Breast epithelium (tissue), 4 donors: ENCODE data around the gene NUSAP1. TPM values are rescaled to one million over a fixed set of nuclear protein-coding genes. Genes with fewer than 3 reads are reported as not detected.
"Not testable (repeated sequence)": the region's sequence is repeated elsewhere in the genome, so short reads cannot be mapped to it uniquely, and the experiment has no call there.

Source experiments
- DNase-seq, 2 donors: peaks; one replicate each; pipeline ENCODE4 v3.0.0-alpha.2; 2019; ENCODE audit warnings: low spot score in 2 of 2
- H3K27ac ChIP-seq, 2 donors: fragments of 200-600 bp; sonication (generic) in 1 of 2; one replicate each; pipeline ENCODE4 v1.5.1; 2016 to 2019; ENCODE audit warnings: mild to moderate bottlenecking in 1 of 2
- H3K27me3 ChIP-seq, 2 donors: fragments of 200-600 bp; sonication (generic) in 1 of 2; one replicate each; pipeline versions ENCODE4 v1.5.1 to v1.6.0; 2017 to 2019; ENCODE audit warnings: control low read depth in 1 of 2, mild to moderate bottlenecking in 1 of 2
- H3K36me3 ChIP-seq: fragments of 200-600 bp; one replicate; pipeline ENCODE4 v1.5.1; 2019
- H3K4me1 ChIP-seq, 2 donors: fragments of 200-600 bp; sonication (generic); one replicate each; pipeline ENCODE4 v1.5.1; 2016 to 2019; ENCODE audit warnings: control low read depth in 1 of 2
- H3K4me3 ChIP-seq, 3 donors: fragments of 200-600 bp; sonication (generic); 1 replicate in 2 of 3; 2 replicates in 1 of 3; pipeline ENCODE4 v1.5.1; 2016 to 2019; ENCODE audit warnings: mild to moderate bottlenecking in 3 of 3, moderate library complexity in 2 of 3
- H3K9me3 ChIP-seq, 2 donors: fragments of 200-600 bp; sonication (generic) in 1 of 2; one replicate each; pipeline ENCODE4 v1.5.1; 2016 to 2019; ENCODE audit warnings: control low read depth in 1 of 2
- POLR2A ChIP-seq: fragments of 450-650 bp; IDR thresholded peaks from one replicate; pipeline ENCODE4 v1.6.1; 2016; ENCODE audit warnings: antibody characterized with exemption, mild to moderate bottlenecking, moderate library complexity
- POLR2AphosphoS5 ChIP-seq, 3 donors: sonication (generic); formaldehyde crosslinking; IDR thresholded peaks; one replicate each; pipeline ENCODE4 v1.6.1; 2017; ENCODE audit warnings: antibody characterized with exemption in 3 of 3
- intact Hi-C: fragments of 100-400 bp; cut with DNase I; formaldehyde crosslinking; loops from one replicate; pipeline ENCODE4 v1.15.1; 2023; ENCODE audit warnings: low total_unique reads
- total RNA-seq, 3 donors: library from RNA; depleted of rRNA; stranded (reverse); fragments of >200 nt; gene quantifications; one replicate each; pipeline ENCODE4 v1.1.0, GENCODE V29; 2016
- TF ChIP-seq, protein P1 (sequence below), 3 donors: fragments of 450-650 bp; IDR thresholded peaks; one replicate each; pipeline ENCODE4 v1.5.1; 2016 to 2017; ENCODE audit warnings: antibody characterized with exemption in 3 of 3, mild to moderate bottlenecking in 3 of 3, moderate library complexity in 3 of 3

NUSAP1 gene
- total RNA-seq, 3 donors from 2014 or later: 5.0 to 8.2 (median 6.9) TPM

GRCh38 chr15:41292521-41292920 is 40.2 kb upstream of the NUSAP1 start:
- TF ChIP-seq POLR2A: no peak
- no peak for TF ChIP-seq POLR2AphosphoS5 (IDR thresholded peaks at IDR 0.05)
- TF ChIP-seq, protein P1, sequence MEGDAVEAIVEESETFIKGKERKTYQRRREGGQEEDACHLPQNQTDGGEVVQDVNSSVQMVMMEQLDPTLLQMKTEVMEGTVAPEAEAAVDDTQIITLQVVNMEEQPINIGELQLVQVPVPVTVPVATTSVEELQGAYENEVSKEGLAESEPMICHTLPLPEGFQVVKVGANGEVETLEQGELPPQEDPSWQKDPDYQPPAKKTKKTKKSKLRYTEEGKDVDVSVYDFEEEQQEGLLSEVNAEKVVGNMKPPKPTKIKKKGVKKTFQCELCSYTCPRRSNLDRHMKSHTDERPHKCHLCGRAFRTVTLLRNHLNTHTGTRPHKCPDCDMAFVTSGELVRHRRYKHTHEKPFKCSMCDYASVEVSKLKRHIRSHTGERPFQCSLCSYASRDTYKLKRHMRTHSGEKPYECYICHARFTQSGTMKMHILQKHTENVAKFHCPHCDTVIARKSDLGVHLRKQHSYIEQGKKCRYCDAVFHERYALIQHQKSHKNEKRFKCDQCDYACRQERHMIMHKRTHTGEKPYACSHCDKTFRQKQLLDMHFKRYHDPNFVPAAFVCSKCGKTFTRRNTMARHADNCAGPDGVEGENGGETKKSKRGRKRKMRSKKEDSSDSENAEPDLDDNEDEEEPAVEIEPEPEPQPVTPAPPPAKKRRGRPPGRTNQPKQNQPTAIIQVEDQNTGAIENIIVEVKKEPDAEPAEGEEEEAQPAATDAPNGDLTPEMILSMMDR (IDR thresholded peaks at IDR 0.05): no peak
- Histone ChIP-seq H3K4me3 (no peak overlapping the region), H3K27me3 (no peaks in the 10 kb centered on the region), H3K9me3 (no peaks in the 10 kb centered on the region), H3K4me1 (no peaks in the 10 kb centered on the region), H3K36me3 (no peaks in the 10 kb centered on the region), H3K27ac (no peak overlapping the region)
- DNase-seq: no peak
- intact Hi-C loops: no loop called here

DNA sequence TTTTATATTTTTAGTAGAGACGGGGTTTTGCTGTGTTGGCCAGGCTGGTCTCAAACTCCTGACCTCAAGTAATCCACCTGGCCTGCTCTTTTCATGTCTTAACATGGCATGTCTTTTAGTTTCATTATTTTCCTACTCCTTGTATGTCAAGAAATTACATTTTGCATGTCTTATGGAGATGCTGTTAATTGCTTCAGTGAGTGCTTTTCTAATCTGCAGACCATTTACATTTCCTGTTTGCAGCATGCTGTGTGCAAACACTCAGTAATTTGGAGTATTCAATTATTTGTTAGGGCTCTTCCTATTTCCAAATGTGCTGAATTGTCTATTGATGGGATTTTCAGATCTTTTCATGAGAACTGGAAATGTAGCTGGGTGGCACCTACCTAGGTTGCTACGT is 31.5 kb upstream of the NUSAP1 start:
- H3K4me1 ChIP-seq, intact Hi-C loops, DNase-seq, H3K9me3 ChIP-seq, H3K36me3 ChIP-seq, H3K27me3 ChIP-seq, H3K27ac ChIP-seq, H3K4me3 ChIP-seq: not testable (repeated sequence)

DNA sequence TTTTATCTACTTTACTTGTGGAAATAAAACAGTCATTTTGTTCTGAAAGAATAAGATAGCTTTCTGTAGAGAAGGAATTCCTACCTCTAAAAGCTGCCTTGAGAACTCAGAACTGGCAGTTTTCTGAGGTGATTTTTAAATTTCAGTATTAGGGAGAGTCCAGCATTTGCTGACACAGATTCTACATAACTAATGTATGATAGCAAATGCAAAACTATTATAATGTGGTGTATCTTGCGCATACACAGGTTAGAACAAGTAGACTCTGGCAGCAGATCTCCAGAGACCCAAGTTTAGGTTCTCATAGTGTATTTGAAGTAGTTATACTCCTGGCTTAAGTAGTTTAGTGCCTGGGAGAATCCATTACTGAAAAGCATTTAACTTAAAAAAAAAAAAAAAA is 31.1 kb upstream of the NUSAP1 start:
- H3K27ac ChIP-seq: no peak overlapping the region
- no peaks in the 10 kb centered on the region for H3K9me3 ChIP-seq
- intact Hi-C loops: no loop called here
- H3K4me1 ChIP-seq: no peaks in the 10 kb centered on the region
- H3K36me3 ChIP-seq: no peaks in the 10 kb centered on the region
- H3K27me3 ChIP-seq: no peaks in the 10 kb centered on the region
- no peak overlapping the region for H3K4me3 ChIP-seq
- DNase-seq: no peak
- TF ChIP-seq, protein P1 (IDR thresholded peaks at IDR 0.05): no peak
- TF ChIP-seq POLR2A (no peak), POLR2AphosphoS5 (IDR thresholded peaks at IDR 0.05) (no peak)

GRCh38 chr15:41304149-41304770 is 28.4 kb upstream of the NUSAP1 start:
- TF ChIP-seq, protein P1 (IDR thresholded peaks at IDR 0.05): no peak
- no peak for TF ChIP-seq POLR2AphosphoS5 (IDR thresholded peaks at IDR 0.05)
- Histone ChIP-seq H3K4me1 (no peaks in the 10 kb centered on the region), H3K9me3 (no peaks in the 10 kb centered on the region), H3K27me3 (no peaks in the 10 kb centered on the region), H3K36me3 (no peaks in the 10 kb centered on the region), H3K27ac (no peak overlapping the region), H3K4me3 (no peak overlapping the region)
- intact Hi-C loops: no loop called here
- no peak for DNase-seq

- Histone ChIP-seq H3K9me3 (no peaks in the 10 kb centered on the region), H3K27ac (no peak overlapping the region), H3K4me1 (no peaks in the 10 kb centered on the region), H3K27me3 (no peaks in the 10 kb centered on the region), H3K4me3 (no peak overlapping the region), H3K36me3 (no peaks in the 10 kb centered on the region)
- no peak for DNase-seq
- TF ChIP-seq POLR2A (no peak), POLR2AphosphoS5 (IDR thresholded peaks at IDR 0.05) (no peak)
- TF ChIP-seq, protein P1 (IDR thresholded peaks at IDR 0.05): no peak
- intact Hi-C loops: no loop called here
Observed at GRCh38 chr15:41307679-41308078, 25.0 kb upstream of the NUSAP1 start.
